ENCODE measurements around the gene EXOC3. TPM values are rescaled to one million over a fixed set of nuclear protein-coding genes. Genes with fewer than 3 reads are reported as not detected.

EXOC3 gene
- total RNA-seq, 1 donor: 31.8 TPM

GRCh38 chr5:474840-475661, 32.1 kb downstream of the EXOC3 start:
- H3K4me1 ChIP-seq (ENCODE audit: insufficient read depth, low read length): peaks cover 34% of the 10 kb centered on the region
- H3K9me3 ChIP-seq (ENCODE audit: low read depth, low read length): no peaks in the 10 kb centered on the region
- no peak overlapping the region for H3K4me3 ChIP-seq (ENCODE audit: low read length)
- H3K27me3 ChIP-seq (ENCODE audit: insufficient read depth, low read length): peaks cover 7% of the 10 kb centered on the region

DNA sequence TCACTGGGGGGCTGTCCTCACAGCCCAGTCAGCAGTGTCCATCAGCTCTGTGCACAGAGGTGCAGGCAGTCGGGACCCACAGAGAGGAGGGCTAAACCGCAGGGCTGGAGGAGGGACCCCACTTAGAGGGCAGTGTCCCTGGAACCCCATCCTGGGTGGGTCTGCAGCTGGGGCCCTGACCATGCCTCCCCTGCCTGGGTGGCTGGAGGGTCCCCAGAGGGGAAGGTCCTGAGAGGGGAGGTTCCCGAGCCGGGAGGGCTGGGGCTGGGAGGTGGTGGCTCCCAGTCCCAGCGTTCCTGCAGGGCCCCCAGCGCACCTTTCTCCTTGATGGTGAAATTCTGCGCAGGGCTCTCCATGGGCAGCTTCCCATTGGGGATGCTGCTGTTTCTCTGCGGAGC, 32.7 kb downstream of the EXOC3 start:
- peaks cover 34% of the 10 kb centered on the region for H3K4me1 ChIP-seq (ENCODE audit: insufficient read depth, low read length)
- peaks cover 7% of the 10 kb centered on the region for H3K27me3 ChIP-seq (ENCODE audit: insufficient read depth, low read length)
- H3K9me3 ChIP-seq (ENCODE audit: low read depth, low read length): no peaks in the 10 kb centered on the region
- H3K4me3 ChIP-seq (ENCODE audit: low read length): no peak overlapping the region

- no peak overlapping the region for H3K4me3 ChIP-seq (ENCODE audit: low read length)
- H3K4me1 ChIP-seq (ENCODE audit: insufficient read depth, low read length): peaks cover 29% of the 10 kb centered on the region
- peaks cover 7% of the 10 kb centered on the region for H3K27me3 ChIP-seq (ENCODE audit: insufficient read depth, low read length)
- no peaks in the 10 kb centered on the region for H3K9me3 ChIP-seq (ENCODE audit: low read depth, low read length)
These were observed 33.3 kb downstream of the EXOC3 start for GRCh38 chr5:476102-476813.

DNA sequence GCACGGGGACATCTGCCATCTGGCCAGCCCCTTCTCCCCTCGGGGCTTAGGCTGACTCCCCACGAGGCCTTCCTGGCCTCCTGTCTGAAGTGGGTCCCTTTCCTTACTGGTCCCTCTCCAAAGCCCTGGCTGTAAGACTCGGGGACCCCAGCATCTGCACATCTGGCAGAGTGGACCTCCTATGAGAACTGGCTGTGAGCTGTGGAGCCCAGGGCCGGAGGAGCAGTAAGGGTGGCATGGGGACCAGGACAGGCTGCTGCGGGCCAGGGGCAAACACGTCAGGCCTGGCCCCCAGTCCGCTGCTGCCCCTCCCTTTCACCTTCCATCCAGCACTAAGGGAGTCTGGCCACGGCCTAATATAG, 33.8 kb downstream of the EXOC3 start:
- Histone ChIP-seq H3K4me1 (ENCODE audit: insufficient read depth, low read length) (peaks cover 23% of the 10 kb centered on the region), H3K27me3 (ENCODE audit: insufficient read depth, low read length) (peaks cover 7% of the 10 kb centered on the region), H3K4me3 (ENCODE audit: low read length) (no peak overlapping the region), H3K9me3 (ENCODE audit: low read depth, low read length) (no peaks in the 10 kb centered on the region)

DNA sequence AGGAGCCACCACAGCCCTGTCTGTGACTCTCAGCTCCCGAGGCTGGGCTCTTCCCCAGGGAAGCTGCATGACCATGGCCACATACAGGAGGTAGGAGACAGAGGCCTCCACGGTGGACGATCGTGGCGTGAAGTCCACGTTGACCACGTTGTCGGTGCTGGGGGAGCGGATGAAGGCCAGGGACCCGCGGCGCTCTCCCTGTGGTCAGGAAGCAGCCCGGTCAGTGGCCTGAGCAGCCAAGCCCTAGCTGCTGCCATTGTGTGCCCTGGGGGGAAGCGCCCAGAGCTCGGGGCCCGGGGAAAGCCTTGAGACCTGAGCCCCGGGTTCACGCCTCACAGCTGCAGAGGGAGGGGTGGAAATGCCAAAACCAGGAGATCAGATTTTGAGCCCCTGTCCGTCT, 34.3 kb downstream of the EXOC3 start:
- Histone ChIP-seq H3K9me3 (ENCODE audit: low read depth, low read length) (no peaks in the 10 kb centered on the region), H3K27me3 (ENCODE audit: insufficient read depth, low read length) (peaks cover 7% of the 10 kb centered on the region), H3K4me3 (ENCODE audit: low read length) (no peak overlapping the region), H3K4me1 (ENCODE audit: insufficient read depth, low read length) (peaks cover 19% of the 10 kb centered on the region)

DNA sequence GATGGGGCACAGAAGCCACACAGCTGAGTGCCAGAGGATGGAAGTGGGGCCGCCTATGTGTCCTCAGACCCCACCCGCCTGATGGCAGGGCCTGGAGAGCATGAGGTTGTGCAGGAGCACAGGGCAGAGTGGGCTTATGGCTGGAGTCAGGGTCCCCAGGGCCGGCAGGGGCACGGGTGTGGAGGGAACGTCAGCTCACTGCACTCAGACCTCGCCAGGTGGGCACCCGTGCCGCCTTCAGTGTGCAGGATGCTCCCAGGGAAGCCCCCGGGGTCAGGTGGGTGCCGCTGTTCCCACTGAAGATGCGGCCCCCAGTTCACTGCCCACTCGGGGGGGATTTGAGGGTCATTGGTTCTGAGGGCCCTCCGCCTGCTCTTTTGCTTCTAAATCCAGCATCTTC, 34.9 kb downstream of the EXOC3 start:
- peaks cover 14% of the 10 kb centered on the region for H3K4me1 ChIP-seq (ENCODE audit: insufficient read depth, low read length)
- peaks cover 7% of the 10 kb centered on the region for H3K27me3 ChIP-seq (ENCODE audit: insufficient read depth, low read length)
- no peaks in the 10 kb centered on the region for H3K9me3 ChIP-seq (ENCODE audit: low read depth, low read length)
- no peak overlapping the region for H3K4me3 ChIP-seq (ENCODE audit: low read length)

DNA sequence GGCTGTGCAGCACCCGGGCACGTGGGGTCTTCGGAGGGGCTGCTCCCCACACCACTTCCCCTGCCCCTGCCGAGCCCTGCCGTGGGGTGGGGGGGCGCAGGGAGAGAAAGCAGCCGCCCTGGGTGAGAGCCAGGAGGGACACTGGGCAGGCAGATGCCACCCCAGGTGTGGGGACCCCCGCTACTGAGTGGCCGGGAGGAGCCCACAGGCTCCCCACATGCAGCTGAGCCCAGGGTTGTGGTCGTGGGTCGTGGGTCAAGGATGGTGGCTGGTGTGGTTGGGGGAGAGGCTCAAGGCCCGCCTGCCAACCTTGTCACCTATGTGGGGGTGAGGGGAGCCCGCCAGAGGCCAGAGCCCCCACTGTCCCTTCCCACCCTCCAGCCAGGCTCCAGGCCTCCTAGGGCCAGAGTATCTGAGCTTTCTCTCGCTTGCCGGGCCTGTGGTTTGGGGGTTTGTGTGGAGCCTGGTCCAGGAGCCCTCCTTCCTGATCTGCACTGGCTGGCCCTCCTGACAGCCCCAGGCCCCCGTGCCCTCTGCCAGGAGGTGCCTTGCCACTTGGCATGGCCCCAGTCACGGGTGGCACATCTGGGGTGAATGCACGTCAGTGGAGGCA, 35.5 kb downstream of the EXOC3 start:
- H3K9me3 ChIP-seq (ENCODE audit: low read depth, low read length): no peaks in the 10 kb centered on the region
- peaks cover 9% of the 10 kb centered on the region for H3K27me3 ChIP-seq (ENCODE audit: insufficient read depth, low read length)
- peaks cover 15% of the 10 kb centered on the region for H3K4me1 ChIP-seq (ENCODE audit: insufficient read depth, low read length)
- H3K4me3 ChIP-seq (ENCODE audit: low read length): no peak overlapping the region

DNA sequence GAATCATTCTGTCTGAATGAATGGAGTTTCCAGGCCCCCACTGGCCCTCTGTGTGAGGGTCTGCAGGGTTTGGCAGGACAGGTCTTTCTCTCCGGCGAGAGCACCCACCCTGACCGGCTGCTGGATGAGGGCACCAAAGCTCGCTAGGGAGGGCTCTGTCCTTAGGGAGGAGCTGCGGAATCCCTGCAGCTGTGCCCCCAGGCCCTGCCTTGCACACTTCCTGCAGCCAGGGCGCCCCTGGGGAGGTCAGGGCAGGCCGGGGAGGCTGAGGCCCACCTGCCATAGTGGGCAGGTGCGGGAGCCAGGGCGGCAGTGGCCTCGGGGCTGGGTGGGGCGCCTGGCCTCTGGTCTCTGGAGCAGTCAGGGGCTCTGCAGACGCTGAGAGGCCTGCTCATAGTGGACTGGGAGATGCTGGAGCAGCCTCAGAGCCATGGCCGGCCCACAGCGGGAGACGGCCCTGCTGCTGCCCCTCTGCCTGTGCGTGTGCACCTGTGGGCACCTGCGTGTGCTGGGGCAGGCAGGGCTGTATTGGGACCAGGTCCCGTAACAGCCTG, 36.1 kb downstream of the EXOC3 start:
- no peak overlapping the region for H3K4me3 ChIP-seq (ENCODE audit: low read length)
- peaks cover 12% of the 10 kb centered on the region for H3K27me3 ChIP-seq (ENCODE audit: insufficient read depth, low read length)
- peaks cover 12% of the 10 kb centered on the region for H3K4me1 ChIP-seq (ENCODE audit: insufficient read depth, low read length)
- H3K9me3 ChIP-seq (ENCODE audit: low read depth, low read length): no peaks in the 10 kb centered on the region

GRCh38 chr5:479566-480319, 36.8 kb downstream of the EXOC3 start:
- Histone ChIP-seq H3K4me1 (ENCODE audit: insufficient read depth, low read length) (peaks cover 10% of the 10 kb centered on the region), H3K9me3 (ENCODE audit: low read depth, low read length) (no peaks in the 10 kb centered on the region), H3K27me3 (ENCODE audit: insufficient read depth, low read length) (peaks cover 12% of the 10 kb centered on the region), H3K4me3 (ENCODE audit: low read length) (no peak overlapping the region)

DNA sequence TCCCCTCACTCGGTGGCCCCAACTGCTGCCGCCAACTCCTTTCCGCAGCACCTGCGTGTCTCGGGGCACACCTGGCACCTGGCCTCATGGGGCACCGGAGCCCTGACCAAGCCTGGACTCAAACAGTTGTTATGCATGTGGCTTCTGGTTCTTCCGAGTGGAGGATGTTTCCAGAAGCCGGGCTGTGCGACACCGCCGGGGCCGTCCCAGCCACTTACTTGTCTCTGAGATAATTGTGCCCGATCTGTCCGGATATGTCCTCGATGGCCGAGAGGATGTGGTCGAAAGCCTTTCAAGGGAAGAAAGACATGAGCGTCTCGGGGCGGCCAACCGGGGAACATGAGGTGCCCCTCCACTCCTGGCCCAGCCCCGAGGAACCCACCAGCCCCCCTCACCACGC, 38.4 kb downstream of the EXOC3 start:
- peaks cover 12% of the 10 kb centered on the region for H3K4me1 ChIP-seq (ENCODE audit: insufficient read depth, low read length)
- H3K9me3 ChIP-seq (ENCODE audit: low read depth, low read length): no peaks in the 10 kb centered on the region
- H3K27me3 ChIP-seq (ENCODE audit: insufficient read depth, low read length): peaks cover 5% of the 10 kb centered on the region
- no peak overlapping the region for H3K4me3 ChIP-seq (ENCODE audit: low read length)

GRCh38 chr5:482021-482420, 39.0 kb downstream of the EXOC3 start:
- Histone ChIP-seq H3K4me1 (ENCODE audit: insufficient read depth, low read length) (peaks cover 12% of the 10 kb centered on the region), H3K27me3 (ENCODE audit: insufficient read depth, low read length) (peaks cover 5% of the 10 kb centered on the region), H3K9me3 (ENCODE audit: low read depth, low read length) (no peaks in the 10 kb centered on the region), H3K4me3 (ENCODE audit: low read length) (no peak overlapping the region)

DNA sequence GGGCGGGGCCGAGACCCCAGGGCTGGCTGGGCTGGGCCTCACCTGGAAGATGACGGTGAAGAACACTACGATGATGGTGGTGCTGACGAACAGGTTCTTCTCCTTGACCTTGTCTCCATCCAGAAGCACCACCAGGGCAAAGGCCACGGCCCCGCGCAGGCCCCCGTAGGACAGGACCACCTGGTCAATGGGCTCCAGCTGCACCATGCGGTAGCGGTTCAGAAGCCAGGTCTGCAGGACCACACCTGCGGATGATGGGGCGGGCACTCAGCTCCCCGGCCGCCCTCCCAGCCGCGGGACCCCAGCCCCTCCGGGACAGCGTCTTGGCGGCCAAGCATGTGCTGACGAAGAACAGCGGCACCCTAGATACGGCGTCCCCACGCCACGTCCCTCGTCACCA, 39.5 kb downstream of the EXOC3 start:
- Histone ChIP-seq H3K9me3 (ENCODE audit: low read depth, low read length) (no peaks in the 10 kb centered on the region), H3K4me3 (ENCODE audit: low read length) (no peak overlapping the region), H3K27me3 (ENCODE audit: insufficient read depth, low read length) (peaks cover 5% of the 10 kb centered on the region), H3K4me1 (ENCODE audit: insufficient read depth, low read length) (peaks cover 12% of the 10 kb centered on the region)

GRCh38 chr5:483011-483410, 40.0 kb downstream of the EXOC3 start:
- no peak overlapping the region for H3K4me3 ChIP-seq (ENCODE audit: low read length)
- no peaks in the 10 kb centered on the region for H3K9me3 ChIP-seq (ENCODE audit: low read depth, low read length)
- H3K27me3 ChIP-seq (ENCODE audit: insufficient read depth, low read length): peaks cover 5% of the 10 kb centered on the region
- peaks cover 12% of the 10 kb centered on the region for H3K4me1 ChIP-seq (ENCODE audit: insufficient read depth, low read length)

- Histone ChIP-seq H3K9me3 (ENCODE audit: low read depth, low read length) (no peaks in the 10 kb centered on the region), H3K4me3 (ENCODE audit: low read length) (no peak overlapping the region), H3K4me1 (ENCODE audit: insufficient read depth, low read length) (peaks cover 12% of the 10 kb centered on the region), H3K27me3 (ENCODE audit: insufficient read depth, low read length) (peaks cover 5% of the 10 kb centered on the region)
These were observed 40.6 kb downstream of the EXOC3 start for GRCh38 chr5:483434-484140.

All from mononuclear cell (primary cell).